Activated T-helper 17 cell treated with anti-CD3 and anti-CD28 coated beads, Interleukin-2, amount 50 U/mL, for 72 hours (primary cell): Measurements from ENCODE around the gene PHGDH. TPM values are rescaled to one million over a fixed set of nuclear protein-coding genes. Genes with fewer than 3 reads are reported as not detected.
A peak's percentile ranks its signal among the peaks of the same experiment; 100 is the strongest.
"Not testable (repeated sequence)": the region's sequence is repeated elsewhere in the genome, so short reads cannot be mapped to it uniquely, and the experiment has no call there.

ENCODE experiments used
- ATAC-seq: fragments of 150-1000 bp; cut with Tn5 transposase; replicated peaks from 2 replicates; pipeline ENCODE4 v1.10.0; 2021; ENCODE audit warnings: mild to moderate bottlenecking, moderate library complexity
- H3K27ac Mint-ChIP-seq: one replicate; pipeline ENCODE4 v1.8.0; 2022; ENCODE audit warnings: mixed read lengths
- H3K27me3 Mint-ChIP-seq: one replicate; pipeline ENCODE4 v1.8.0; 2022; ENCODE audit warnings: mixed read lengths
- H3K36me3 Mint-ChIP-seq: one replicate; pipeline ENCODE4 v1.8.0; 2022; ENCODE audit warnings: low read depth, mild to moderate bottlenecking, mixed read lengths
- H3K4me1 Mint-ChIP-seq: one replicate; pipeline ENCODE4 v1.8.0; 2022; ENCODE audit warnings: mixed read lengths
- H3K4me3 Mint-ChIP-seq: one replicate; pipeline ENCODE4 v1.8.0; 2022; ENCODE audit warnings: mild to moderate bottlenecking, mixed read lengths
- H3K9me3 Mint-ChIP-seq: one replicate; pipeline ENCODE4 v1.8.0; 2022; ENCODE audit warnings: mixed read lengths
- total RNA-seq, 2 donors: library from RNA; stranded (reverse); gene quantifications; one replicate each; pipeline ENCODE4 v1.2.3, GENCODE V29; 2022

PHGDH gene
- total RNA-seq, 2 donors from 2014 or later = 11.6 to 27.5 TPM

DNA sequence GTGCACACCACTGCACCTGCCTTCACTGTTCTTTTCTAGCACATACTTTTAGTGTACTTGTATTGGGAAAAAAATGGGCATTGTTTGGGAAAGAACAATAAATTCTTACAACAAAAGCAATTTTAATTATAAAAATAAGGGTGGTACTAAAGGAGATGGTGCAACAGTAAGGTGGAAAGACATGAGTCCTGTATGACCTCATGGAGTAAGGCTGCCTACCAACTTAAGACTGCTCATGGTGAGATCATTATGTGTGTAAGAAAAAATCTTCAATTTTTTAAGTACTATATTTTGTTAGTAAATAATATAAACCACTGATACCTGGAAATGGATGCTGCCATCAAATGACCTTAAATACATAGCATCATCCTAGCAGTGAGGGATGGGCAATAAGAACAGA, 29.6 kb upstream of the PHGDH start:
- no peaks in the 10 kb centered on the region for H3K9me3 Mint-ChIP-seq
- ATAC-seq = no peak
- no peaks in the 10 kb centered on the region for H3K27me3 Mint-ChIP-seq
- no peak overlapping the region for H3K27ac Mint-ChIP-seq
- H3K4me3 Mint-ChIP-seq = no peak overlapping the region
- no peaks in the 10 kb centered on the region for H3K36me3 Mint-ChIP-seq
- H3K4me1 Mint-ChIP-seq = no peaks in the 10 kb centered on the region

- no peaks in the 10 kb centered on the region for H3K27me3 Mint-ChIP-seq
- H3K36me3 Mint-ChIP-seq = no peaks in the 10 kb centered on the region
- ATAC-seq = no peak
- no peak overlapping the region for H3K4me3 Mint-ChIP-seq
- H3K27ac Mint-ChIP-seq = no peak overlapping the region
- no peaks in the 10 kb centered on the region for H3K4me1 Mint-ChIP-seq
- H3K9me3 Mint-ChIP-seq = no peaks in the 10 kb centered on the region
Measured at GRCh38 chr1:119683893-119684292, 27.8 kb upstream of the PHGDH start.

DNA sequence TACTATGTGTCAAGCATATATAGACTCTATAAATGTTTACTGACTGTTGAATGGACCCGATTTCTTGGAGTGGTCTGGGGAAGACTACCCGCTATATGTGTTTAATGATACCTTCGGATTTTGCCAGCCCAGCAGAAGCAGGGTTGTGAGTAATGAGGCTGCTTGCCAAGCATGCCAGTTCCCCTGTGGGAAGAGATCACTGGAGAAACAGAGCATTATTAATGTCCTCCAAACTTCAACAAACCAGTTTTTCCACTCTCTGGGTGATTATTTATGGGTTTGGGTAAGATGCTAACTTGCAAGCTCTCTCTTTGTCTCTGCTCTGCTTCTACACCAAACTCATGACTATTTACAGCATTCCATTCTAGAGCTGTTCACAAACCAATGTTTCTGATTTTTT, 25.1 kb upstream of the PHGDH start:
- ATAC-seq = no peak
- Mint-ChIP-seq H3K27me3 (no peaks in the 10 kb centered on the region), H3K36me3 (no peaks in the 10 kb centered on the region), H3K4me3 (no peak overlapping the region), H3K27ac (no peak overlapping the region), H3K9me3 (no peaks in the 10 kb centered on the region), H3K4me1 (no peaks in the 10 kb centered on the region)

DNA sequence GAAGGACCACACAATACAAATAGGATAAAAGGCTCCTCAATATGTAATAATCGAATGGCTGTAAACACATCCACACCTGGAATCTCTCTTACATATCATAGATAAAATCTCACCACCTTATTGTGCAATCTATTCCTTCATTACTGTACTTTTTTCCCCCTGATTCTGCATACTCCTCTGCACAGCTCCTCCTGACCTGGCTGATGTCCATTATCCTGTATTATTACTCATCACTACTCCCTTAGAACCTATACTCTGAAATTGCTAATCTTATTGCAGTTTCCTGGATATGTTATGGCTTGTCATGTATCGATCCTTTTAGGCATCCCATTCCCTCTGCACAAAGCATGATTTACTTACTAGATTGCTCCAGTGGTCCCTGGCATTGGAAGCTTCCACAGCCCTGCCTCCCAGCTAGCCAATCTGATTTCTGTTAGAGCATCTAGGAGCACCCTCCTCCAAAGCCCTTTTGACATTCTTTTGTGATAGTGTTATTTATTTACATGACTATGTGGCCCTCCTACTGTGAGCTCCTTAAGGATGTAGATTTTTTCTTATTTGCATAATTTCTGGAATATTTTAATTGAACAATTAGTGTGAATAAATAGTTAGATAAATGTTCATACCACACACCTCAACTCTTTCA, 24.2 kb upstream of the PHGDH start:
- Mint-ChIP-seq H3K4me1 (no peaks in the 10 kb centered on the region), H3K36me3 (no peaks in the 10 kb centered on the region), H3K27me3 (no peaks in the 10 kb centered on the region), H3K4me3 (no peak overlapping the region), H3K9me3 (no peaks in the 10 kb centered on the region), H3K27ac (no peak overlapping the region)
- no peak for ATAC-seq

GRCh38 chr1:119688810-119689209, 22.9 kb upstream of the PHGDH start:
- Mint-ChIP-seq H3K4me1 (no peaks in the 10 kb centered on the region), H3K27me3 (no peaks in the 10 kb centered on the region), H3K4me3 (no peak overlapping the region)

DNA sequence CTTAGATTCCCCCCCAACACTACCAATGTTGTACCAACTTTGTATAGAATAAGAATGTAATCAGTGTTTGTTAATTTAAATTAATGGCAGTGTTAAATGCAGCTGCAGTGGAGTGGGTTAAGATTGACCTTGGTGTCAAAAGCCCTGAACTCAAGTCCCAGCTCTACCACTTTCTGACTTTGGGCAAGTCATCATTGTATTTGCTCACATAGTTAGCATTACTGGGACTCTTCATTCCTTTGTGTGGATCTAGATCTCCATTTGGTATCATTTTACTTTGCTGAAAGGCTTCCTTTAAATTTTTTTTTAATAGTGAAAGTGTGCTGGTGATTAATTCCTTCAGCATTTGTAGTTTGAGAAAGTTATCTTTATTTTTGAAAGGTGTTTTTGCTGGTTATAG, 22.2 kb upstream of the PHGDH start:
- Mint-ChIP-seq H3K27me3 (peaks cover 3% of the 10 kb centered on the region), H3K27ac (no peak overlapping the region), H3K4me1 (no peaks in the 10 kb centered on the region), H3K4me3 (no peak overlapping the region), H3K9me3 (no peaks in the 10 kb centered on the region), H3K36me3 (no peaks in the 10 kb centered on the region)
- ATAC-seq = no peak

More at GRCh38 chr1:119688810-119689209, 22.9 kb upstream of the PHGDH start:
- H3K36me3 Mint-ChIP-seq = no peaks in the 10 kb centered on the region
- no peak for ATAC-seq
- no peaks in the 10 kb centered on the region for H3K9me3 Mint-ChIP-seq
- no peak overlapping the region for H3K27ac Mint-ChIP-seq

DNA sequence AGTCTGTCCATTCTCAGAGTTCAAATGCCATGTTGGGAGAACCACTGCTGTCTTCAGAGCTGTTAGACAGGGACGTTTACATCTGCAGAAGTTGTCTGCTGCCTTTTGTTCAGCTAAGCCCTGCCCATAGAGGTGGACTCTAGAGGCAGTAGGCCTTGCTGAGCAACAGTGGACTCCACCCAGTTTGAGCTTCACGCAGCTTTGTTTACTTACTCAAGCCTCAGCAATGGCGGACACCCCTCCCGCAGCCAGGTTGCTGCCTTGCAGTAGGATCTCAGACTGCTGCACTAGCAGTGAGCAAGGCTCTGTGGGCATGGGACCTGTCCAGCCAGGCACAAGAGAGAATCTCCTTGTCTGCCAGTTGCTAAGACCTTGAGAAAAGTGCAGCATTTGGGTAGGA, 14.9 kb upstream of the PHGDH start:
- H3K27me3 Mint-ChIP-seq = peaks cover 33% of the 10 kb centered on the region
- not testable (repeated sequence) for H3K36me3 Mint-ChIP-seq, H3K27ac Mint-ChIP-seq, H3K9me3 Mint-ChIP-seq, ATAC-seq, H3K4me1 Mint-ChIP-seq, H3K4me3 Mint-ChIP-seq

DNA sequence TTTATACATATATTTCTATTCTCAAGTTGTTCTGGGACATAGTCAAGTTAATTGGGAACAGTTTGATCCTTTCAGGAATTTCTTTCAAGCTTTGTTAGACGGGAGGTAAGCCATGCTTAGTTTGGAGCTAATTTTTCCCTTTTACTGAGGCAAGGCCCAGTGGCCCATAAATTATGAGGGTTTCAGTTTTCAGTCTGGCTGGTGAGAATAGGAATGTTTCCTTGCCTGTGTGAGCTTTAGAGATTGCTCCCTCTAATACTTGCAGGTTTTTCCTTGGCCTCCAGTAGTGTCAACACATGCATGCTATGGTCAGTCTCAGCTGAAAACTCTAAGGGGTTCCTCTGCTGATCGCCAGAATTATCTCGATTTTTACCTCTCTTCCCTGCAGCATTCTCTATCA, 14.1 kb upstream of the PHGDH start:
- H3K4me3 Mint-ChIP-seq = no peak overlapping the region
- H3K4me1 Mint-ChIP-seq = no peaks in the 10 kb centered on the region
- peaks cover 33% of the 10 kb centered on the region for H3K27me3 Mint-ChIP-seq
- no peaks in the 10 kb centered on the region for H3K36me3 Mint-ChIP-seq
- ATAC-seq = no peak
- H3K9me3 Mint-ChIP-seq = peaks cover 7% of the 10 kb centered on the region
- no peak overlapping the region for H3K27ac Mint-ChIP-seq

- H3K4me3 Mint-ChIP-seq = no peak overlapping the region
- no peaks in the 10 kb centered on the region for H3K36me3 Mint-ChIP-seq
- no peaks in the 10 kb centered on the region for H3K4me1 Mint-ChIP-seq
- H3K27me3 Mint-ChIP-seq = peaks cover 29% of the 10 kb centered on the region
- no peak for ATAC-seq
- H3K9me3 Mint-ChIP-seq = peaks cover 10% of the 10 kb centered on the region
- no peak overlapping the region for H3K27ac Mint-ChIP-seq
Measured at GRCh38 chr1:119700326-119700725, 11.4 kb upstream of the PHGDH start.

GRCh38 chr1:119701659-119702058, 10.1 kb upstream of the PHGDH start:
- Mint-ChIP-seq H3K4me1 (no peaks in the 10 kb centered on the region), H3K27ac (no peak overlapping the region), H3K4me3 (no peak overlapping the region), H3K27me3 (peaks cover 25% of the 10 kb centered on the region), H3K9me3 (peaks cover 10% of the 10 kb centered on the region), H3K36me3 (no peaks in the 10 kb centered on the region)
- ATAC-seq = no peak

- Mint-ChIP-seq H3K27ac (no peak overlapping the region), H3K9me3 (peaks cover 10% of the 10 kb centered on the region), H3K4me3 (no peak overlapping the region), H3K36me3 (no peaks in the 10 kb centered on the region), H3K27me3 (peaks cover 25% of the 10 kb centered on the region), H3K4me1 (no peaks in the 10 kb centered on the region)
- ATAC-seq = no peak
Measured at GRCh38 chr1:119702384-119702783, 9.3 kb upstream of the PHGDH start.

GRCh38 chr1:119703666-119704450, 7.9 kb upstream of the PHGDH start:
- H3K4me3 Mint-ChIP-seq = no peak overlapping the region
- H3K4me1 Mint-ChIP-seq = no peaks in the 10 kb centered on the region
- H3K36me3 Mint-ChIP-seq = no peaks in the 10 kb centered on the region
- H3K27ac Mint-ChIP-seq = no peak overlapping the region
- peaks cover 21% of the 10 kb centered on the region for H3K27me3 Mint-ChIP-seq
- no peak for ATAC-seq
- H3K9me3 Mint-ChIP-seq = peaks cover 10% of the 10 kb centered on the region

- H3K27ac Mint-ChIP-seq = not testable (repeated sequence)
Measured at GRCh38 chr1:119706599-119706998, 5.1 kb upstream of the PHGDH start.

GRCh38 chr1:119711356-119711803, 354 bp upstream of the PHGDH start:
- not testable (repeated sequence) for H3K4me1 Mint-ChIP-seq, H3K9me3 Mint-ChIP-seq
- peaks cover 33% of the 10 kb centered on the region for H3K27me3 Mint-ChIP-seq

More at GRCh38 chr1:119706599-119706998, 5.1 kb upstream of the PHGDH start:
- not testable (repeated sequence) for H3K4me3 Mint-ChIP-seq, H3K9me3 Mint-ChIP-seq, H3K4me1 Mint-ChIP-seq, ATAC-seq, H3K36me3 Mint-ChIP-seq
- H3K27me3 Mint-ChIP-seq = peaks cover 14% of the 10 kb centered on the region

DNA sequence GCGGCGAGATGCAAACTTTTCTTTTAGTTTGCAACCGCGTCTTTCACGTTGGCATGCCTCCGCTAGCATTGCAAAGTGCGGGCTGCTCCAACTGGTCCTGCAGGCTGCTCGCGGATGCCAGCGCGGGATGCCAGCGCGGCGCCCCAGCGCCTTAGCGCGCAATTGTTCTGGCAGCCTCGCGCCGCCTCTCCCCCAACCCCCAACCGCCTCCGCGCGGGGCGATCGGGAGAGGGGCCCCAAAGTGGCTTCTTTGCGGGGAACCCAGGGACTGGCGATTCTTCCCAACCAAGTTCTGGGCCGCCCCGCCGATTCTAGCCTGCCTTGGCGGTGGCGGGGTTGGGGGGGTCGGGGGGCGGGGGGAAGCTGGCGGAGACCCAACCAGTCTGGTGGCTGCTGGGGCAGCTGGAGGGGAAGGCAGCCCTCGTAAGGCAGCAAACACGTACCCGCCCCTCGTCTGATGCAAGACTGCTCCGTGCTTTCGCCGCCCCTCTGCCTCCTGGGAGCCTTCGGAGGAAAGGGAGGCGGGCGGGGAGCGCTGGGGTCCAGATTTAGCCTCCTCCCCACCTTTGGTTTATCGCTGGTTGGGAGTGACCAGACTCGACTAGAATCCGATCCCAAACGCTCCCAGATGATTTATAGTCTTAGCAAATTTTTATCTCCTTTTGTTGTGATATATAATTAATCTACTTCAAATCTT, 756 bp downstream of the PHGDH start:
- no peak overlapping the region for H3K27ac Mint-ChIP-seq
- H3K4me3 Mint-ChIP-seq = peak overlapping the region; percentile 72
- peaks cover 33% of the 10 kb centered on the region for H3K27me3 Mint-ChIP-seq
- H3K9me3 Mint-ChIP-seq = no peaks in the 10 kb centered on the region
- H3K4me1 Mint-ChIP-seq = peaks cover 4% of the 10 kb centered on the region
- no peaks in the 10 kb centered on the region for H3K36me3 Mint-ChIP-seq
- peak; percentile 38 for ATAC-seq

More at GRCh38 chr1:119711356-119711803, 354 bp upstream of the PHGDH start:
- peak overlapping the region; percentile 72 for H3K4me3 Mint-ChIP-seq
- ATAC-seq, H3K27ac Mint-ChIP-seq, H3K36me3 Mint-ChIP-seq: not testable (repeated sequence)
